Heart right ventricle (tissue), 16 donors: ENCODE results near the gene IER3. TPM values are rescaled to one million over a fixed set of nuclear protein-coding genes. Genes with fewer than 3 reads are reported as not detected.
"Not testable (repeated sequence)": the region's sequence is repeated elsewhere in the genome, so short reads cannot be mapped to it uniquely, and the experiment has no call there.

Source experiments
- ATAC-seq, 8 donors: fragments of 200-7000 bp; cut with Tn5 transposase; one replicate each; pipeline ENCODE4 v1.9.1; 2020; ENCODE audit warnings: mild to moderate bottlenecking in 8 of 8, moderate library complexity in 8 of 8, moderate number of reproducible peaks in 1 of 8
- DNase-seq, 2 donors: peaks; one replicate each; pipeline ENCODE4 v3.0.0-alpha.2; 2020
- H3K27ac ChIP-seq, 10 donors: fragments of 200-600 bp; sonication (generic) in 2 of 10; one replicate each; pipeline versions ENCODE4 v1.5.0 to v1.8.0; 2020 to 2022; ENCODE audit warnings: mild to moderate bottlenecking in 3 of 10
- H3K27me3 ChIP-seq, 7 donors: fragments of 200-600 bp; one replicate each; pipeline ENCODE4 v1.8.0; 2021 to 2022; ENCODE audit warnings: mild to moderate bottlenecking in 2 of 7
- H3K36me3 ChIP-seq, 9 donors: fragments of 200-600 bp; sonication (generic) in 1 of 9; one replicate each; pipeline versions ENCODE4 v1.5.0 to v1.8.0; 2020 to 2022; ENCODE audit warnings: mild to moderate bottlenecking in 2 of 9
- H3K4me1 ChIP-seq, 9 donors: fragments of 200-600 bp; sonication (generic) in 1 of 9; one replicate each; pipeline versions ENCODE4 v1.5.0 to v1.8.0; 2020 to 2022; ENCODE audit warnings: mild to moderate bottlenecking in 4 of 9
- H3K4me3 ChIP-seq, 10 donors: fragments of 200-600 bp; sonication (generic) in 2 of 10; one replicate each; pipeline versions ENCODE4 v1.5.0 to v1.8.0; 2020 to 2022; ENCODE audit warnings: mild to moderate bottlenecking in 7 of 10, moderate library complexity in 2 of 10
- H3K9me3 ChIP-seq, 11 donors: fragments of 200-600 bp in 10 of 11; sonication (generic) in 2 of 11; one replicate each; pipeline versions ENCODE4 v1.5.0 to v1.8.0; 2013 to 2022; ENCODE audit warnings: mild to moderate bottlenecking in 2 of 11, control low read depth in 1 of 11, moderate library complexity in 1 of 11
- WGBS, 2 donors: extraction: QIAGEN DNeasy Blood & Tissue Kit; methylation state at CpG; one replicate each; pipeline ENCODE4 v1.1.7; 2013; ENCODE audit warnings: inconsistent platforms in 1 of 2; 5-methylcytosine and 5-hydroxymethylcytosine counted together
- intact Hi-C, 10 donors: fragments of 100-400 bp; cut with DNase I; formaldehyde crosslinking; loops; one replicate each; pipeline versions ENCODE4 v1.11.1 to v1.14.2; 2022
- polyA plus RNA-seq, 2 donors: library from polyadenylated mRNA; stranded (reverse); fragments of 200-250 nt; gene quantifications; one replicate each; pipeline ENCODE4 v1.2.3, GENCODE V29; 2013
- total RNA-seq, 10 donors: library from RNA; stranded (reverse); fragmentation: NEBNext Ultra II Directional in 3 of 10; extraction: Animal tissue kit (Norgen Biotek cat#: 25700) in 3 of 10; gene quantifications; one replicate each; pipeline versions ENCODE4 v1.2.1 to v1.2.4, GENCODE V29; 2021 to 2023
- TF ChIP-seq, protein P1 (sequence below), 9 donors: fragments of 200-600 bp; sonication (generic) in 2 of 9; IDR thresholded peaks; one replicate each; pipeline versions ENCODE4 v1.5.0 to v1.8.0; 2021 to 2022; ENCODE audit warnings: antibody characterized with exemption in 9 of 9, mild to moderate bottlenecking in 5 of 9, moderate library complexity in 1 of 9
- donor health status: Arrhythmogenic right ventricular cardiomyopathy.
- donor health status: ischemic (EF 13 %, LVEDD 7.1; RV severe dilation, severe dysfunction).
- donor health status: healthy with polysubstance abuse.
- donor health status: DM: no; HTN: yes; CAD: no.
- donor health status: DM: no; HTN: no; CAD: no.
- donor health status: ischemic (EF 25% LVEDD 6.9; RV normal size, moderate dysfunction).
- donor health status: ischemic (EF 25% LVEDD 5.7; RV mildly dilated, moderate dysfunction).
- donor health status: healthy.
- donor health status: DM: yes; HTN: yes; CAD: no.
- donor health status: Ischemic cardiomyopathy.
- donor health status: ischemic (EF 35%, LVEDD 5.7; RV mildly dilated, moderate dysfunction).
- donor health status: nonischemic (EF 11% LVEDD 7.7; RV severe dilation, severe dysfunction).
- donor health status: DM: yes; HTN: yes; CAD: no.
- donor health status: PGD.
- donor health status: ischemic (EF 29% LVEDD 5.4; RV normal size, mild dysfunction).
- donor health status: nonischemic (EF 23%, LVEDD 6.1; RV moderate dilation, normal function).

Gene IER3
- total and polyA plus RNA-seq, 12 donors: 15.6 to 309 (median 103) TPM

DNA sequence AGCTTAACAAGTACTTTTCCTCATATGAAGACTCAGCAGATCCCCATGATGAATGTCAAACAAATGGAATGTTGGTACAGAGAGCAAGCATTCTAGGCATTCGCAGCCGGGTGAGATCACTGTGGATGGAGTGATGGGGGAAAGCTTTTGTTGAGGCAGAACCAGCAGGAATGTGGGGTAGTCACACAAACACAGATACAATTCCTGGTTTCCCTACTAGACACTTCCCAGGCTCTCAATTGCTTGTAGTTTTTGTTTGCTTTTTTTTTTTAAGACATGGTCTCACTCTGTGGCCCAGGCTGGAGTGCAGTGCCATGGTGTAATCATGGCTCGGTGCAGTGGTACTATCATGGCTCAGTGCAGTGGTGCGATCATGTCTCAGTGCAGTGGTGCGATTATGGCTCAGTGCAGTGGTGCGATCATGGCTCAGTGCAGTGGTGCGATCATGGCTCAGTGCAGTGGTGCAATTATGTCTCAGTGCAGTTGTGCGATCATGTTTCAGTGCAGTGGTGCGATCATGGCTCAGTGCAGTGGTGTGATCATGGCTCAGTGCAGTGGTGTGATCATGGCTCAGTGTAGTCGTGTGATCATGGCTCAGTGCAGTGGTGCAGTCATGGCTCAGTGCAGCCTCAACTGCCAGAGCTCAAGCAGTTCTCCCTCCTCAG, 15.4 kb upstream of the IER3 start:
- DNase-seq (no peak), ATAC-seq (peak in 3 of 8 donors; percentile 35 to 50 (median 38))
- Histone ChIP-seq H3K27ac (peak overlapping the region in 7 of 10 donors; percentile 23 to 98 (median 83)), H3K9me3 (no peaks in the 10 kb centered on the region), H3K4me3 (no peak overlapping the region), H3K4me1 (peaks cover 12 to 62% (median 28%) of the 10 kb centered on the region in 9 donors), H3K27me3 (no peaks in the 10 kb centered on the region), H3K36me3 (no peaks in the 10 kb centered on the region)
- WGBS, 2 donors: 79 to 92% methylated on average over 10 of the region's 10 CpGs
- TF ChIP-seq, protein P1, sequence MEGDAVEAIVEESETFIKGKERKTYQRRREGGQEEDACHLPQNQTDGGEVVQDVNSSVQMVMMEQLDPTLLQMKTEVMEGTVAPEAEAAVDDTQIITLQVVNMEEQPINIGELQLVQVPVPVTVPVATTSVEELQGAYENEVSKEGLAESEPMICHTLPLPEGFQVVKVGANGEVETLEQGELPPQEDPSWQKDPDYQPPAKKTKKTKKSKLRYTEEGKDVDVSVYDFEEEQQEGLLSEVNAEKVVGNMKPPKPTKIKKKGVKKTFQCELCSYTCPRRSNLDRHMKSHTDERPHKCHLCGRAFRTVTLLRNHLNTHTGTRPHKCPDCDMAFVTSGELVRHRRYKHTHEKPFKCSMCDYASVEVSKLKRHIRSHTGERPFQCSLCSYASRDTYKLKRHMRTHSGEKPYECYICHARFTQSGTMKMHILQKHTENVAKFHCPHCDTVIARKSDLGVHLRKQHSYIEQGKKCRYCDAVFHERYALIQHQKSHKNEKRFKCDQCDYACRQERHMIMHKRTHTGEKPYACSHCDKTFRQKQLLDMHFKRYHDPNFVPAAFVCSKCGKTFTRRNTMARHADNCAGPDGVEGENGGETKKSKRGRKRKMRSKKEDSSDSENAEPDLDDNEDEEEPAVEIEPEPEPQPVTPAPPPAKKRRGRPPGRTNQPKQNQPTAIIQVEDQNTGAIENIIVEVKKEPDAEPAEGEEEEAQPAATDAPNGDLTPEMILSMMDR (IDR thresholded peaks at IDR 0.05): no peak
- intact Hi-C loops: no loop called here

DNA sequence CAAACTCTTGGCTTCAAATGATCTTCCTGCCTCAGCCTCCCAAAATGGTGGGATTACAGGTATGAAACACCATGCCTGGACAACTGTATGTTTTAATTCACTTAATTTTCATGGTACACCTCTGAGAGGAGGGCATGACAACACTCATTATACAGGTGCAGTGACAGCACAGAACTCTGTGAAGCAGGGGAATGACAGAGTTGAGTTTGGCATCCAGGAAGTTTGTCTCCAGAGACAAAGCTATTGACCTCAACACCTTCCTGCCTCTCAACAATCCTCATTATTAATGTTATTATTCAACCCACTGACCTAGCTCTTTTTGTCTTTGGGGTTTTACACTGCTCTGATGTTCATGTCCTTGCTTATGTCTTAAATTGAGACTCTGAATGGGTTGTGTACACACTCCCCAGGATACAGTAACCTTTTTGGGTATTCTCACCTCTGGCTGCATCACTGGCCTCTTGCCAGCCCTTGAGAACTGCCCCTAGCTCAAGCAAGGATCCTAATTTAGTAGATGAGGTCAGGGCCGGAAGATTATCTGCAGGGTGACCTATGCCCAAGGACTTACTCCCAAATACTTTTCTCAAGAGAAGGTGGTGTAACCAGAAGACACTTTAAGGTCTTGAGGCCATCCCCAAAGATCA, 13.0 kb upstream of the IER3 start:
- Histone ChIP-seq H3K9me3 (no peaks in the 10 kb centered on the region), H3K4me3 (no peak overlapping the region), H3K27me3 (no peaks in the 10 kb centered on the region), H3K4me1 (peaks cover 6 to 57% (median 20%) of the 10 kb centered on the region in 9 donors), H3K36me3 (no peaks in the 10 kb centered on the region), H3K27ac (peak overlapping the region in 9 of 10 donors; percentile 6 to 98 (median 67))
- intact Hi-C loops: no loop called here
- TF ChIP-seq, protein P1 (IDR thresholded peaks at IDR 0.05): no peak
- peak in 1 of 2 donors; percentile 72 for DNase-seq
- ATAC-seq: peak; percentile 16 to 80 (median 56)
- WGBS, 2 donors: 52 to 74% methylated on average over 1 of the region's 1 CpG

DNA sequence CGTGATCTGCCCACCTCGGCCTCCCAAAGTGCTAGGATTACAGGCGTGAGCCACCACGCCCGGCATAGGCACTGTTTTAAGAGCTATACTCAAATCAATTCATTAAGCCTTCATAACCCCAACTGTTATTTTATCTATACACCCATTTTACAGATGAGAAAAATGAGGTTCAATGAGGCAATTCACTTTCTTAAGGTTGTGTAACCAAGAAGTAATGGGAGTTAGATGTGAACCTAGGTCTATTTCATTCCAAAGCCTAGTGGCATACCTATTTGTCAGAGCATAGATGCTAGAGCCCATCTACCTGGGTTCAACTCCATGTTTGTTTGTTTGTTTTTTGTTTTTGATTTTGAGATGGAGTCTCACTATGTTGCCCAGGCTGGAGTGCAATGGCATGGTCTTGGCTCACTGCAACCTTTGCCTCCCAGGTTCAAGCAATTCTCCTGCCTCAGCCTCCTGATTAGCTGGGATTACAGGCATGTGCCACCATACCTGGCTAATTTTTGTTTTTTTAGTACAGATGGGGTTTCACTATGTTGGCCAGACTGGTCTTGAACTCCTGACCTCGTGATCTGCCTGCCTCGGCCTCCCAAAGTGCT, 12.2 kb upstream of the IER3 start:
- peak overlapping the region in 5 of 10 donors; percentile 67 to 98 (median 94) for H3K27ac ChIP-seq
- intact Hi-C loops, H3K9me3 ChIP-seq, H3K36me3 ChIP-seq, H3K27me3 ChIP-seq, DNase-seq, ATAC-seq, H3K4me3 ChIP-seq: not testable (repeated sequence)
- 96 to 99% methylated on average over 7 of the region's 7 CpGs for WGBS, 2 donors
- H3K4me1 ChIP-seq: peaks cover 9 to 65% (median 27%) of the 10 kb centered on the region in 9 donors

DNA sequence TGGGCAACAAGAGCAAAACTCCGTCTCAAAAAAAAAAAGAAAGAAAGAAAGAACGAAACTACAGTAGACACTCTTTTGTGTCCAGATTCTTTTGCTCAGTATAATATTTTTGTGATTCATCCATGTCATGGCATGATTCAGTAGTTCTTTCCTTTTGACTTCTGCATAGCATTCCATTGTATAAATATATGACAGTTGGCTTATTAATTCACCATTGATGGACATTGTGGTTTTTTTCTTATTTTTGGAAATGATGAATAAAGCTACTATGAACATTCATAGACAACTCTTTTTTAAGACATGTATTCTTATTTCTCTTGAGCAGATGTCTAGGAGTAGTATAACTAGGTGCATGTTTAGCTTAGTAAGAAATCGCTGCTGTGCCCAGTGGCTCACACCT, 10.3 kb upstream of the IER3 start:
- Histone ChIP-seq H3K27me3 (no peaks in the 10 kb centered on the region), H3K36me3 (no peaks in the 10 kb centered on the region), H3K4me1 (peaks cover 9 to 68% (median 31%) of the 10 kb centered on the region in 9 donors), H3K9me3 (no peaks in the 10 kb centered on the region), H3K27ac (peak overlapping the region in 6 of 10 donors; percentile 90 to 99 (median 96)), H3K4me3 (no peak overlapping the region)
- intact Hi-C loops: no loop called here
- TF ChIP-seq, protein P1 (IDR thresholded peaks at IDR 0.05): no peak
- DNase-seq: no peak
- 95 to 96% methylated on average over 3 of the region's 3 CpGs for WGBS, 2 donors
- no peak for ATAC-seq
